ENCODE measurements around the gene PHLDA1. TPM values are rescaled to one million over a fixed set of nuclear protein-coding genes. Genes with fewer than 3 reads are reported as not detected.

PHLDA1 gene
- total and polyA plus RNA-seq, 9 of the 15 experiments (the other 6 are each of a cell fraction or from before 2014, with no cell fraction given), result 0.15 to 2.9 (median 0.54) TPM

DNA sequence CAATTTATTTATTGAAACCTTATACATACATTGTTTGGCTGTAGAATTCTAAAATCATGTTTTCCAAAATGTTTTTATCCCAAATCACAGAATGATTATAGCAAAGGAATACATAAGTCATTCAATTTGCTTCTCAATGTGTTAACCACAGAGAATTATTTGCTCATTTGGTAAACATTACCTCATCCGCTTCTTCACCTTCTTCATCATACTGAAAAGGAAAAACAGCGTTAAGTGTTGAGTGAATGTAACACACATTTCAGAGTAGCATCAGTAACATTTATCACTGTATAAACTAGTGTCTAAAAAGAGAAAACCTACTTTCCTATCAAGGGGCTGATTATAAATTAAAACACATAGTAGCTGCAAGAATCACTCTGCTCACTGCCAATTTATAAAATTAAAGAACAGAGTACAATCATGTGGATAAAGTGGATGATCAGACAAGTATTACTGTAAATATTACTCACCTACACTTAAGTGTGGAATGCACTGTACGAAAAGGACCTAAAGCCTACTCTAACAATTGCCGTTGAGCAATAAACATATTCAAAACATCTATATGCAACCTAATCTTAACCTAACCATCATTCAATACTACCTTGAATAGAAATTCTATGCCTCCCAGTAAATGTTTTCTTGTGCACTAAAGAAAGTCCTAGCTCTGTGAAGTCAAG is 18.1 kb upstream of the PHLDA1 start:
- POLR2A ChIA-PET, result interaction anchor here (0.7 kb wide), 1 partner anchor 9 kb away, joined by 4 read pairs; no protein-coding TSS in a partner anchor
- peaks cover 94% of the 10 kb centered on the region for H3K36me3 ChIP-seq (ENCODE audit: control insufficient read depth, insufficient read depth, low read length)
- intact Hi-C loops (cut with micrococcal nuclease), result no loop called here
- TF ChIP-seq, protein P1, sequence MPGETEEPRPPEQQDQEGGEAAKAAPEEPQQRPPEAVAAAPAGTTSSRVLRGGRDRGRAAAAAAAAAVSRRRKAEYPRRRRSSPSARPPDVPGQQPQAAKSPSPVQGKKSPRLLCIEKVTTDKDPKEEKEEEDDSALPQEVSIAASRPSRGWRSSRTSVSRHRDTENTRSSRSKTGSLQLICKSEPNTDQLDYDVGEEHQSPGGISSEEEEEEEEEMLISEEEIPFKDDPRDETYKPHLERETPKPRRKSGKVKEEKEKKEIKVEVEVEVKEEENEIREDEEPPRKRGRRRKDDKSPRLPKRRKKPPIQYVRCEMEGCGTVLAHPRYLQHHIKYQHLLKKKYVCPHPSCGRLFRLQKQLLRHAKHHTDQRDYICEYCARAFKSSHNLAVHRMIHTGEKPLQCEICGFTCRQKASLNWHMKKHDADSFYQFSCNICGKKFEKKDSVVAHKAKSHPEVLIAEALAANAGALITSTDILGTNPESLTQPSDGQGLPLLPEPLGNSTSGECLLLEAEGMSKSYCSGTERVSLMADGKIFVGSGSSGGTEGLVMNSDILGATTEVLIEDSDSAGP (CRISPR knock-in tag; IDR thresholded peaks at IDR 0.05), result no peak
- no peak for TF ChIP-seq NCOA1 (IDR thresholded peaks at IDR 0.05; ENCODE audit: low read depth)
- TF ChIP-seq, protein P2, sequence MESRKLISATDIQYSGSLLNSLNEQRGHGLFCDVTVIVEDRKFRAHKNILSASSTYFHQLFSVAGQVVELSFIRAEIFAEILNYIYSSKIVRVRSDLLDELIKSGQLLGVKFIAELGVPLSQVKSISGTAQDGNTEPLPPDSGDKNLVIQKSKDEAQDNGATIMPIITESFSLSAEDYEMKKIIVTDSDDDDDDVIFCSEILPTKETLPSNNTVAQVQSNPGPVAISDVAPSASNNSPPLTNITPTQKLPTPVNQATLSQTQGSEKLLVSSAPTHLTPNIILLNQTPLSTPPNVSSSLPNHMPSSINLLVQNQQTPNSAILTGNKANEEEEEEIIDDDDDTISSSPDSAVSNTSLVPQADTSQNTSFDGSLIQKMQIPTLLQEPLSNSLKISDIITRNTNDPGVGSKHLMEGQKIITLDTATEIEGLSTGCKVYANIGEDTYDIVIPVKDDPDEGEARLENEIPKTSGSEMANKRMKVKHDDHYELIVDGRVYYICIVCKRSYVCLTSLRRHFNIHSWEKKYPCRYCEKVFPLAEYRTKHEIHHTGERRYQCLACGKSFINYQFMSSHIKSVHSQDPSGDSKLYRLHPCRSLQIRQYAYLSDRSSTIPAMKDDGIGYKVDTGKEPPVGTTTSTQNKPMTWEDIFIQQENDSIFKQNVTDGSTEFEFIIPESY (CRISPR knock-in tag; IDR thresholded peaks at IDR 0.05), result no peak
- TF ChIP-seq, protein P3, sequence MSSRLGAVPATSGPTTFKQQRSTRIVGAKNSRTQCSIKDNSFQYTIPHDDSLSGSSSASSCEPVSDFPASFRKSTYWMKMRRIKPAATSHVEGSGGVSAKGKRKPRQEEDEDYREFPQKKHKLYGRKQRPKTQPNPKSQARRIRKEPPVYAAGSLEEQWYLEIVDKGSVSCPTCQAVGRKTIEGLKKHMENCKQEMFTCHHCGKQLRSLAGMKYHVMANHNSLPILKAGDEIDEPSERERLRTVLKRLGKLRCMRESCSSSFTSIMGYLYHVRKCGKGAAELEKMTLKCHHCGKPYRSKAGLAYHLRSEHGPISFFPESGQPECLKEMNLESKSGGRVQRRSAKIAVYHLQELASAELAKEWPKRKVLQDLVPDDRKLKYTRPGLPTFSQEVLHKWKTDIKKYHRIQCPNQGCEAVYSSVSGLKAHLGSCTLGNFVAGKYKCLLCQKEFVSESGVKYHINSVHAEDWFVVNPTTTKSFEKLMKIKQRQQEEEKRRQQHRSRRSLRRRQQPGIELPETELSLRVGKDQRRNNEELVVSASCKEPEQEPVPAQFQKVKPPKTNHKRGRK (tag; IDR thresholded peaks at IDR 0.05), result no peak
- TF ChIP-seq, protein P4, sequence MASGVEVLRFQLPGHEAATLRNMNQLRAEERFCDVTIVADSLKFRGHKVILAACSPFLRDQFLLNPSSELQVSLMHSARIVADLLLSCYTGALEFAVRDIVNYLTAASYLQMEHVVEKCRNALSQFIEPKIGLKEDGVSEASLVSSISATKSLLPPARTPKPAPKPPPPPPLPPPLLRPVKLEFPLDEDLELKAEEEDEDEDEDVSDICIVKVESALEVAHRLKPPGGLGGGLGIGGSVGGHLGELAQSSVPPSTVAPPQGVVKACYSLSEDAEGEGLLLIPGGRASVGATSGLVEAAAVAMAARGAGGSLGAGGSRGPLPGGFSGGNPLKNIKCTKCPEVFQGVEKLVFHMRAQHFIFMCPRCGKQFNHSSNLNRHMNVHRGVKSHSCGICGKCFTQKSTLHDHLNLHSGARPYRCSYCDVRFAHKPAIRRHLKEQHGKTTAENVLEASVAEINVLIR (CRISPR knock-in tag; IDR thresholded peaks at IDR 0.05), result no peak
- no peak for TF ChIP-seq ZNF586 (CRISPR knock-in tag; conservative IDR thresholded peaks at IDR 0.05)
- no peak for TF ChIP-seq FIP1L1 (IDR thresholded peaks at IDR 0.05; ENCODE audit: low read depth, low read length, poor library complexity, severe bottlenecking)
- no peak for TF ChIP-seq MTA2 (IDR thresholded peaks at IDR 0.05; ENCODE audit: low read depth)
- TF ChIP-seq EP300 (IDR thresholded peaks at IDR 0.05; ENCODE audit: low read length), result no peak
- TF ChIP-seq PHB (CRISPR knock-in tag; IDR thresholded peaks at IDR 0.05), result no peak
- TF ChIP-seq SETDB1 (IDR thresholded peaks at IDR 0.05; ENCODE audit: low read length), result no peak
- TF ChIP-seq, protein P5, sequence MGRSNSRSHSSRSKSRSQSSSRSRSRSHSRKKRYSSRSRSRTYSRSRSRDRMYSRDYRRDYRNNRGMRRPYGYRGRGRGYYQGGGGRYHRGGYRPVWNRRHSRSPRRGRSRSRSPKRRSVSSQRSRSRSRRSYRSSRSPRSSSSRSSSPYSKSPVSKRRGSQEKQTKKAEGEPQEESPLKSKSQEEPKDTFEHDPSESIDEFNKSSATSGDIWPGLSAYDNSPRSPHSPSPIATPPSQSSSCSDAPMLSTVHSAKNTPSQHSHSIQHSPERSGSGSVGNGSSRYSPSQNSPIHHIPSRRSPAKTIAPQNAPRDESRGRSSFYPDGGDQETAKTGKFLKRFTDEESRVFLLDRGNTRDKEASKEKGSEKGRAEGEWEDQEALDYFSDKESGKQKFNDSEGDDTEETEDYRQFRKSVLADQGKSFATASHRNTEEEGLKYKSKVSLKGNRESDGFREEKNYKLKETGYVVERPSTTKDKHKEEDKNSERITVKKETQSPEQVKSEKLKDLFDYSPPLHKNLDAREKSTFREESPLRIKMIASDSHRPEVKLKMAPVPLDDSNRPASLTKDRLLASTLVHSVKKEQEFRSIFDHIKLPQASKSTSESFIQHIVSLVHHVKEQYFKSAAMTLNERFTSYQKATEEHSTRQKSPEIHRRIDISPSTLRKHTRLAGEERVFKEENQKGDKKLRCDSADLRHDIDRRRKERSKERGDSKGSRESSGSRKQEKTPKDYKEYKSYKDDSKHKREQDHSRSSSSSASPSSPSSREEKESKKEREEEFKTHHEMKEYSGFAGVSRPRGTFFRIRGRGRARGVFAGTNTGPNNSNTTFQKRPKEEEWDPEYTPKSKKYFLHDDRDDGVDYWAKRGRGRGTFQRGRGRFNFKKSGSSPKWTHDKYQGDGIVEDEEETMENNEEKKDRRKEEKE (IDR thresholded peaks at IDR 0.05; ENCODE audit: borderline replicate concordance in 1 of 2, control insufficient read depth in 1 of 2, low read depth in 2 of 2, low read length in 1 of 2), result no peak

More for the DNA sequence above, 18.1 kb upstream of the PHLDA1 start:
- in situ Hi-C loops (cut with MboI), result loop anchor here (25.0 kb wide), 1 partner anchor 712 kb away; the partner anchor contains the start of genes CAPS2 and GLIPR1L1
- FAIRE-seq, result no peak
- CTCF ChIA-PET (ENCODE audit: low intra/inter-chr PET ratio), result no interaction called here
- Histone ChIP-seq H3K27me3 (ENCODE audit: control insufficient read depth in 2 of 2, insufficient read depth in 2 of 2, low read length in 2 of 2) (no peaks in the 10 kb centered on the region), H3K27ac (ENCODE audit: extremely low read depth, low read depth, low read length) (no peak overlapping the region), H2AFZ (ENCODE audit: low read depth, low read length) (no peak overlapping the region), H3K4me1 (replicated peaks in 1 of 2; ENCODE audit: control insufficient read depth in 2 of 2, insufficient read depth in 2 of 2, low read length in 2 of 2) (no peaks in the 10 kb centered on the region), H3K9ac (ENCODE audit: insufficient read depth in 1 of 2, low read depth in 2 of 2, low read length in 2 of 2) (no peak overlapping the region), H4K20me1 (replicated peaks; ENCODE audit: control insufficient read depth, insufficient read depth, low read length) (no peaks in the 10 kb centered on the region), H3K9me3 (replicated peaks; ENCODE audit: control insufficient read depth, insufficient read depth, low read depth, low read length) (no peaks in the 10 kb centered on the region), H3K9me1 (ENCODE audit: control insufficient read depth, insufficient read depth, low read length) (no peaks in the 10 kb centered on the region), H3K79me2 (ENCODE audit: control insufficient read depth, insufficient read depth, low read length) (0 out of 3 replicates have a peak, but pooled peaks cover 4% of the 10 kb centered on the region), H3K4me3 (no peak overlapping the region), H3K4me2 (ENCODE audit: insufficient read depth, low read length) (no peak overlapping the region)
- WGBS (ENCODE audit: insufficient coverage, low coverage, missing lambda C conversion rate), result 94% methylated on average over 4 of the region's 4 CpGs
- DNase-seq (ENCODE audit: extremely low read depth in 1 of 4, low spot score in 3 of 4), result no peak
- no peak for ATAC-seq
- no TSS peak for BruUV-seq (replicated peaks)

All from K562 (cell line).